ENCODE measurements around the gene SAT2. TPM values are rescaled to one million over a fixed set of nuclear protein-coding genes. Genes with fewer than 3 reads are reported as not detected.

The SAT2 gene
- total and polyA plus RNA-seq, 7 donors: 72.9 to 116 (median 104) TPM

GRCh38 chr17:7613769-7614424, 13.7 kb downstream of the SAT2 start:
- Histone ChIP-seq H3K9me3 (no peaks in the 10 kb centered on the region), H3K27ac (peak overlapping the region; percentile 91 to 100 (median 95)), H3K27me3 (no peaks in the 10 kb centered on the region), H3K36me3 (no peaks in the 10 kb centered on the region), H3K4me1 (peaks cover 0 to 51% (median 43%) of the 10 kb centered on the region in 4 donors), H3K4me3 (peak overlapping the region; percentile 57 to 95 (median 80))
- TF ChIP-seq CTCF (IDR thresholded peaks at IDR 0.05) (no peak), POLR2AphosphoS5 (IDR thresholded peaks at IDR 0.05) (no peak), EP300 (IDR thresholded peaks at IDR 0.05) (no peak), POLR2A (IDR thresholded peaks at IDR 0.05) (no peak)
- intact Hi-C loops (cut with DNase I): loop anchor here (1.0 to 5.0 kb wide), 3 partner anchors 53 to 468 kb away; partner anchors contain the start of genes SENP3 and TP53
- peak; percentile 83 for DNase-seq
- WGBS, 2 donors: 4 to 9% methylated on average over 20 of the region's 20 CpGs

GRCh38 chr17:7612294-7612640, 15.4 kb downstream of the SAT2 start:
- WGBS, 2 donors: 98 to 100% methylated on average over 1 of the region's 1 CpG
- TF ChIP-seq POLR2A (IDR thresholded peaks at IDR 0.05) (no peak), POLR2AphosphoS5 (IDR thresholded peaks at IDR 0.05) (no peak), CTCF (IDR thresholded peaks at IDR 0.05) (no peak), EP300 (IDR thresholded peaks at IDR 0.05) (no peak)
- Histone ChIP-seq H3K4me1 (peaks cover 0 to 51% (median 44%) of the 10 kb centered on the region in 4 donors), H3K27ac (no peak overlapping the region), H3K27me3 (no peaks in the 10 kb centered on the region), H3K9me3 (no peaks in the 10 kb centered on the region), H3K36me3 (no peaks in the 10 kb centered on the region), H3K4me3 (no peak overlapping the region)
- DNase-seq: no peak
- intact Hi-C loops (cut with DNase I): loop anchor here (5.0 kb wide), 1 partner anchor 470 kb away; no protein-coding TSS in a partner anchor

GRCh38 chr17:7611635-7612293, 15.9 kb downstream of the SAT2 start:
- no peak for DNase-seq
- Histone ChIP-seq H3K36me3 (peaks cover 0 to 1% (median 0%) of the 10 kb centered on the region in 4 donors), H3K4me3 (peak overlapping the region in 1 of 4 donors; percentile 9), H3K9me3 (no peaks in the 10 kb centered on the region), H3K27ac (no peak overlapping the region), H3K4me1 (peaks cover 0 to 51% (median 44%) of the 10 kb centered on the region in 4 donors), H3K27me3 (no peaks in the 10 kb centered on the region)
- TF ChIP-seq CTCF (IDR thresholded peaks at IDR 0.05): no peak
- TF ChIP-seq POLR2A (IDR thresholded peaks at IDR 0.05): no peak
- no peak for TF ChIP-seq EP300 (IDR thresholded peaks at IDR 0.05)
- TF ChIP-seq POLR2AphosphoS5 (IDR thresholded peaks at IDR 0.05): no peak
- intact Hi-C loops (cut with DNase I): loop anchor here (5.0 kb wide), 1 partner anchor 471 kb away; no protein-coding TSS in a partner anchor
- 74 to 77% methylated on average over 3 of the region's 3 CpGs for WGBS, 2 donors

- Histone ChIP-seq H3K9me3 (no peaks in the 10 kb centered on the region), H3K4me1 (peaks cover 0 to 51% (median 42%) of the 10 kb centered on the region in 4 donors), H3K36me3 (peaks cover 0 to 12% (median 1%) of the 10 kb centered on the region in 4 donors), H3K27ac (no peak overlapping the region), H3K27me3 (no peaks in the 10 kb centered on the region), H3K4me3 (no peak overlapping the region)
- TF ChIP-seq POLR2A (IDR thresholded peaks at IDR 0.05): no peak
- TF ChIP-seq CTCF (IDR thresholded peaks at IDR 0.05): no peak
- TF ChIP-seq EP300 (IDR thresholded peaks at IDR 0.05): no peak
- TF ChIP-seq POLR2AphosphoS5 (IDR thresholded peaks at IDR 0.05): no peak
- DNase-seq: no peak
- 97% methylated on average over 2 of the region's 2 CpGs for WGBS, 2 donors
- intact Hi-C loops (cut with DNase I): loop anchor here (5.0 kb wide), 1 partner anchor 472 kb away; no protein-coding TSS in a partner anchor
Observed at GRCh38 chr17:7610641-7611040, 17.0 kb downstream of the SAT2 start.
